Measurements from ENCODE around the gene SP1. TPM values are rescaled to one million over a fixed set of nuclear protein-coding genes. Genes with fewer than 3 reads are reported as not detected.

Gene SP1
- total and polyA plus RNA-seq, 2 donors (not counting 1 experiment from before 2014, with no cell fraction given), result 26.0 to 129 TPM

DNA sequence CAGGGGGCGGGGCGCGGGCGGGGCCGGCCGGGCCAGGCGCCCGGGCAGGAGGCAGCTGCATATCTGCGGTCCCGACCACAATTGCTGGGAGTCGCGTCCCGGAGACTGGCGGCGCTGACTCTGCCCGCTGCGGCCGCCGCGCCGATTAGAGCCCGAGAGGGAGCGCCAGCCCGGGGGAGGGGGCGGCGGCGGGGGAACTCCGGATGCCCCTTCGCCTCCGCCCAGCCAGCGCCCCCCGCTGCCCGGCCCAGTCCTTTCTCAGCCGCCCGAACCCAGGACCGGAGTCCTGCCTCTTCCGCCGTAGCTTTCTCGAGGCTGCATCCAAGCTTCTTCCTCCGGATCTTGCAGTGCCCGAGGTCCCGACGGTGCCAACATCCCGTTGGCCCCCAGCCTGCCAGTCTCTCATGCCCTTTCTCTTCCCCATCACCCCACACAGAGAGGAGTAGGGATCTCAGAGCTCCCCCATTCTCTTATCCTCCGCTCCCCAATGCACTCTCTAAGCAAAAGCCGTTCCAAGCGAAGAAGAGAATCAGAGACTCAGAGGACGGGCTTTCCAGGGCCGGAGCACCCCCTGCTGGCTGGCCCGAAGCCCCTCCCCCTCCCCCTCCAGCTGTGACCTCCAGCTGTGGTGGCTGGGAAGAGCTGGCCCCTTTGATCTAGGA is 35.0 kb upstream of the SP1 start:
- Histone ChIP-seq H3K9me3 (ENCODE audit: control extremely low read depth in 1 of 3, control insufficient read depth in 2 of 3, insufficient read depth in 1 of 3, low read length in 2 of 3) (no peaks in the 10 kb centered on the region), H4K20me1 (ENCODE audit: control insufficient read depth, insufficient read depth, low read length, poor library complexity, severe bottlenecking) (no peaks in the 10 kb centered on the region), H3K4me3 (ENCODE audit: control extremely low read depth in 1 of 5, extremely low read depth in 1 of 5, insufficient read depth in 1 of 5, low read depth in 2 of 5, low read length in 4 of 5) (peak overlapping the region in 4 of 5 experiments; percentile 46 to 71 (median 66)), H3K4me2 (replicated peaks; ENCODE audit: low read depth, low read length, poor library complexity, severe bottlenecking) (peak overlapping the region; percentile 99), H3K36me3 (replicated peaks in 1 of 2; ENCODE audit: control extremely low read depth in 1 of 2, control insufficient read depth in 1 of 2, extremely low read depth in 1 of 2, insufficient read depth in 2 of 2, low read length in 1 of 2) (no peaks in the 10 kb centered on the region), H3K27me3 (replicated peaks in 1 of 4; ENCODE audit: control extremely low read depth in 1 of 4, control insufficient read depth in 3 of 4, insufficient read depth in 4 of 4, low read length in 3 of 4) (peaks cover 0 to 2% (median 0%) of the 10 kb centered on the region in 4 experiments), H3K27ac (ENCODE audit: low read length in 2 of 2) (no peak overlapping the region), H3K9ac (ENCODE audit: low read length) (peak overlapping the region; percentile 83), H3K4me1 (ENCODE audit: control insufficient read depth in 2 of 2, insufficient read depth in 2 of 2, low read length in 2 of 2) (peaks cover 6 to 13% of the 10 kb centered on the region in 2 donors), H2AFZ (ENCODE audit: insufficient read depth, low read depth, low read length, poor library complexity, severe bottlenecking) (peak overlapping the region; percentile 98), H3K79me2 (ENCODE audit: control insufficient read depth, insufficient read depth, low read length) (no peaks in the 10 kb centered on the region)
- H3K4me1 Mint-ChIP-seq, result peaks cover 14% of the 10 kb centered on the region
- intact Hi-C loops (cut with micrococcal nuclease), result loop anchor here (1.0 kb wide), 2 partner anchors 21 to 132 kb away; no protein-coding TSS in a partner anchor
- peak; percentile 85 for DNase-seq
- H3K4me3 Mint-ChIP-seq, result peak overlapping the region; percentile 100
- peaks cover 6% of the 10 kb centered on the region for H3K27me3 Mint-ChIP-seq
- ChIA-PET POLR2A (interaction anchor here (0.5 to 2.6 kb wide), 7 partner anchors 19 to 164 kb away, joined by 3 to 21 read pairs (median 3); partner anchors contain the start of genes AAAS, CSAD, PRR13 and SP1), CTCF (interaction anchor here (0.6 to 14.3 kb wide), 45 partner anchors 8 to 279 kb away, joined by 3 to 384 read pairs (median 6); partner anchors contain the start of genes AAAS, AMHR2, ESPL1 and NPFF)
- no peaks in the 10 kb centered on the region for H3K9me3 Mint-ChIP-seq (ENCODE audit: insufficient read depth)
- peak overlapping the region; percentile 85 for H3K27ac Mint-ChIP-seq
- WGBS (ENCODE audit: insufficient coverage), result under 1% methylated on average over 47 of the region's 50 CpGs
- peak; percentile 91 for ATAC-seq (ENCODE audit: low read depth)
- no peak for TF ChIP-seq EZH2 (IDR thresholded peaks at IDR 0.05; ENCODE audit: borderline replicate concordance, insufficient read depth, low read depth, low read length, poor library complexity, severe bottlenecking)
- peak; percentile 72 for TF ChIP-seq CTCF (IDR thresholded peaks at IDR 0.05)
